Activated T-helper 9 cell treated with anti-CD3 and anti-CD28 coated beads, Interleukin-2, amount 50 U/mL, for 16 hours (primary cell): ENCODE measurements around the gene SPDYE5.
"Not testable (repeated sequence)": the region's sequence is repeated elsewhere in the genome, so short reads cannot be mapped to it uniquely, and the experiment has no call there.

Source experiments
- DNase-seq: peaks from one replicate; pipeline ENCODE4 v3.0.0-alpha.2; 2020; ENCODE audit warnings: low read depth

The SPDYE5 gene

DNA sequence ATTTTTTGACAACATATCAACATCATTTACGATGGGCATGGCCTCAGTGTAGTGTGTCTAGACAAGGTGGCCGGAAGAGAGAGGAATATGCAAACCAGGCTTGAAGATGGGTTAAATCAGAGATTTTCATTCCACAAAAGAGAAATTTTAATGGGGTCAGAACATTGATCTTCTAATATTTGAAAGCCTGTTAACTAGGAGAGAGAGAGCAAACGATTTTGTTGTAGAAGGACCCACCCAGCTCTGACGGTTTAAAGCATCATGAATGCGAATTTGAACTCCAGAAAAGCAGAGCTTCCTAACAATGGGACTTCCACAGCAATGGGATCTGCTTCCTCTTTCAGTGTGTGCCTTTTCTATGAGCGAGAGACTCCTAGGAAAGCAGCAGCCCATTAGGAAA is at the start of gene SPDYE5:
Gene SPDYE5 (plus strand): TSS at position 301 of the 400 bp plus-strand sequence. CDS start 1,728 bp downstream, outside the sequence.
- not testable (repeated sequence) for DNase-seq

DNA sequence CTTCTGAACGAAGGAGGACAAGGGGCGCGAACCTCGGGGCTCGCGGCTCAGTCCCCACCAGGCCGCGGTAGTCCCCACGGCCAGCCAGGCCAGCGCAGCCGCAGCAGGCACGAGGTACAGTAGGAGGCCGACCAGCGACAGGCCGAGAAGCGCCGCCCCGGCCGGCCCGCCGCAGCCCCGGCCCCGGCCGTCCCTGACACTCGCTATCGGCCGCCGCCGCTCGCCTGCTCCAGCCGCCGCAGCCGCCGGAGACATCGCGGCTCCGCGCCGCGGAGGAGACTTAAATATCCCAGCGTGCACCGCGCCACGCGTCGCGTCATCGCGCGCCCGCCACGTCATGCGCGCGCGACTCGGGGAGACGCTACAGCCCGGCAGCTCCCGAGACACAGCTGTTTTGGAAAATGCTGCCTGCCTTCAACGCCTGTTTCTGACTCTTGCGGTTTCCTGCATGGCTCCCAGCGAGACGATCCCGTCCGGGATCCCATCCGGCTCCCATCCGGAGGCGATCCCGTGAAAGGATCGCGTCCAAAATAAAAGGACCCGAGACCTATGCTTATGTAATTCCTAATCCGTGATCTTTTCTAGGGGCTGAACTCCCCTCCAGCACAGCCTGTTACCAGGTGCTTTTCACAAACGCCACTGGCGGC is 49.5 kb upstream of the SPDYE5 start:
- DNase-seq, result not testable (repeated sequence)

DNA sequence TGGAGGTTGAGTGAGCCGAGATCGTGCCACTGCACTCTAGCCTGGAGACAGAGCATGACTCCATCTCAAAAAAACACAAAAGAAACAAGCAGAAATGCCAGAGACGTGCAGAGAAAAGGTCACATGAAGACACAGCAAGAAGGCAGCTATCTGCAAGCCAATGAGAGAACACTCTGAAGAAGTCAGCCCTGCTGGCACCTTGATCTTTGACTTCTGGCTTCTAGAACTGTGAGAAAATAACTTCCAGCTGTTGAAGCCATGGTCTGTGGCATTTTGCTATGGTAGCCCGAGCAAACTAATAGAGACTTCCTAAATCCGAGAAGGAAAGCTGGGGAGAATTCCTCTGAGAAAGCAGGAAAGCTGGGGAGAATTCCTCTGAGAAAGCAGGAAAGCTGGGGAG is 42.2 kb upstream of the SPDYE5 start:
- DNase-seq, result not testable (repeated sequence)

- not testable (repeated sequence) for DNase-seq
Measured at GRCh38 chr7:75452494-75452955, 39.6 kb upstream of the SPDYE5 start.

- DNase-seq, result not testable (repeated sequence)
Measured at GRCh38 chr7:75456403-75456802, 35.7 kb upstream of the SPDYE5 start.

DNA sequence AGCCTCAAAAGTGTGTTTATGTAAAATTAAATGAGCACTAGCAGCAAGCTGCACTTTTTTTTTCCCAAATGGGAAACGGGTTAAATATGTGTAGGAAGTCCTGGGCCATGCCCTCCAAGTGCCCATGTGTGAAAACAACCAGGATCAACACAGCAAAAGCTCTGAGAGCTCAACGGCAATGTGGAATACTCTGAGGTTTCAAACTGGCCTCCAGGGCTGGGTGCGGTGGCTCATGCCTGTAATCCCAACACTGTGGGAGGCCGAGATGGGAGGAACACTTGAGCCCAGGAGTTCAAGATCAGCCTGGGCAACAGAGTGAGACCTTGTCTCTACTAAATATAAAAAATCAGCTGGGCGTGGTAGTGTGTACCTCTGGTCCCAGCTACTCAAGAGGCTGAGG is 34.1 kb upstream of the SPDYE5 start:
- DNase-seq, result not testable (repeated sequence)

- DNase-seq, result not testable (repeated sequence)
Measured at GRCh38 chr7:75460541-75460940, 31.6 kb upstream of the SPDYE5 start.

- DNase-seq, result not testable (repeated sequence)
Measured at GRCh38 chr7:75470166-75470565, 22.0 kb upstream of the SPDYE5 start.

GRCh38 chr7:75477457-75477856 is 14.7 kb upstream of the SPDYE5 start:
- DNase-seq, result not testable (repeated sequence)

DNA sequence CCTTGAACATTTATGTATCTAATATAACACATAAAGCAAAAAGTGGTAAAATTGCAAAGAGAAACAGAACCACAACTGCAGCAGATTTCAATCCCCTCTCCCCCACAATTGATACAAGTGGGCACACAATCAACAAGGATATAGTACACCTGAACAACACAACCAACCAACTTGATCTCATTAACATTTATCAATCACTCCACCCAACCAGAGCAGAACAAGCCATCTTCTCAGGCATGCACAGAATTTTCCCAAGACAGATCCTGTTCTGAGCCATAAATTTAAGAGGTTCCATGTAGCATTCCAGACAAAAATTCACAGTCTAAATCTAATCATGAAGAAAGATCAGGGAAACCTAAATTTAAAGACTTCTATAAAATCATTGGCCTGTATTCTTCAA is 11.8 kb upstream of the SPDYE5 start:
- not testable (repeated sequence) for DNase-seq

DNA sequence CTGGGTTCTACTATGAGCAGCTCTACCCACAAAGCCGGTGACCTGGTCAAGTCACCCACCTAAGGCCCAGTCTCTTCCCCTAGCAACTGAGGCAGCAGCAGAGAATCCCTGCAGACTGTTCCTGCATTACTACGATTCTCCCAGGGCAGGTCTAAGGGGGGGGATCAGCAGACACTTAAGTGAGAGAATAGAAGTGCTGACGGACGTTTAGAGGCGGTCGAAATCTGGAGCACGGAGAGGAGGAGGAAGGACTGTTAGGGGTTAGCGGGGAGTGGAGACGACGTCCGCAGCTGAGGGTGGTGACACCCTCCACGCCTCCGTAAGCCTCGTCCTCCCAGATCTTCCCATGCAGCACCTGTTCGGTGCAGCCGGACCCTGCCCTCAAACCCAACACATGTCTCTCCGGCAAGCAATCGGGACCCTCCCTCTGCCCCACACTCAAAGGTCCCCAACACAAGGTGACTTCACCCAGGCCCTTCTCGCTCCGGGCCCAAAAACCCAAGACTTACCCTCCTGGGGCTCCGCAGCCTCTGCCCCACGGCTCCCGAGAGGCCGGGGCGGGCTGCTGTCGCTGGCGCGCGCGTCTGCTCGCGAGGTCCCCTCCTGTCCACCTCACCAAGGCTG is 6.7 kb upstream of the SPDYE5 start:
- DNase-seq, result not testable (repeated sequence)

DNA sequence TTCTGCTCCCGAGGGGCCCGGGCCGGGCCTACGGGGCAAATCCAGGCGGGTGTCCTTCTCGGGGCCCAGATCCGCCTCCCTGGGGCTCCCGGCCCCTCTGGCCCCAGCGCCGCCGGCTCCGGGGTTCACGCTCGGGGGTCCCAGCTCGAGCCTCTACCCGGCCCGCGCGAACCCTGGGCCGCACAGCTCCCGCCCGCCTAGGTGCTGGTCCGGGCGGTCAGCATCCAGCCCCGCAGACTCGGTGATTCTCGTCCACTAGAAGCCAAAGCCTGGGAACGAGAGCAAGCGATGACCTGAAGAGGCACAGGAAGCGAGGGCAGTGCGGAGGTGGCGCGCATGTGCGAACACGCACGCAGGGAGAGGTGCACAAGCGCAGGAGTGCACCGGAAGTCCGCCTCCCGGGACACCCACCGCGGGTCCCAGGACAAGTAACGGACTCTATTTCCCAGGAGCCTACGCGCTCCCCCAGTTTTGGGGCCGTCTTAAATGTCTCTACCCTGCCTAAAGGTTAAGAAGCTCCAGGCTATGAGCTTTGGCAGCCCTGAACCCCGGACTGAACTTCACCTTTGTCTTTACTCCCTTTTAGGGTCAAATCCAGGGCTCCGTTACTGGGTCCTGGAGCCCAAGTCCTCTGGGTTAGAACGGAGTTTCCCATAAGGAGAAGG is 6.0 kb upstream of the SPDYE5 start, which contains the start of gene POM121C:
Gene POM121C (minus strand): TSS at position 321 of the 665 bp plus-strand sequence. CDS start 44,803 bp downstream, outside the sequence.
- peak; percentile 77 for DNase-seq

DNA sequence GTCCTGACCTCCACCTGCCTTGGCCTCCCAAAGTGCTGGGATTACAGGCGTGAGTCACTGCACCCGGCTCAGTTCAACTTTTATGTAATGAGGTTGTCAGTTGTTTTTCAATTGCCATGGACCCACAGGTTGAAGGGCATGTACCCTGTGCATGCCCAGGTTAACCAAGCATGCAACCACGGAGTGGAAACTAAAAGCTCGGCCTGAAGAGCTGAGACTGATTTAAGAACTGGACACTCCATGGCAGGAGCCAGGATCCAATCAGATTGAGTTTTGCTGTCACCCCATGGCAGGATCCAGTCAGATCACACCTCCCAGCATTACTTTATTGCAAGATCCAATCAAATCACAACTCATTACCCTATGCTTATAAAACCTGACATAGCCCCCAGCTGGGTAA is 16.9 kb downstream of the SPDYE5 start:
- DNase-seq, result not testable (repeated sequence)

DNA sequence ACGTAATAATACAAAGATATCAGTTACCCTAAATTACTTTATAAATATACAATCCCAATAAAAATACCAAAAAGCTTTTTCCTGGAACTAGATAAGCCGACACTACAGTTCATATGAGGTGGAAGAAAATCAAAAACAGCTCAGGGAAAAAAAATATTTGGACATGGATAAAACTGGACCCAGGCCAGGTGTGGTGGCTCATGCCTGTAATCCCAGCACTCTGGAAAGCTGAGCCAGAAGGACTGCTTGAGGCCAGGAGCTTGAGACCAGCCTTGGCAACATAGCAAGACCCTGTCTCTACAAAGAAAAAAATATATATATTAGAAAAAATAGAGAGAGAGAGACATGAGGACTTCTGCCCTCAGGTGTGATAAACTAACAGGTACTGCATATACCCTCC is 26.7 kb downstream of the SPDYE5 start:
- DNase-seq, result not testable (repeated sequence)

GRCh38 chr7:75521727-75522126 is 29.6 kb downstream of the SPDYE5 start:
- not testable (repeated sequence) for DNase-seq

DNA sequence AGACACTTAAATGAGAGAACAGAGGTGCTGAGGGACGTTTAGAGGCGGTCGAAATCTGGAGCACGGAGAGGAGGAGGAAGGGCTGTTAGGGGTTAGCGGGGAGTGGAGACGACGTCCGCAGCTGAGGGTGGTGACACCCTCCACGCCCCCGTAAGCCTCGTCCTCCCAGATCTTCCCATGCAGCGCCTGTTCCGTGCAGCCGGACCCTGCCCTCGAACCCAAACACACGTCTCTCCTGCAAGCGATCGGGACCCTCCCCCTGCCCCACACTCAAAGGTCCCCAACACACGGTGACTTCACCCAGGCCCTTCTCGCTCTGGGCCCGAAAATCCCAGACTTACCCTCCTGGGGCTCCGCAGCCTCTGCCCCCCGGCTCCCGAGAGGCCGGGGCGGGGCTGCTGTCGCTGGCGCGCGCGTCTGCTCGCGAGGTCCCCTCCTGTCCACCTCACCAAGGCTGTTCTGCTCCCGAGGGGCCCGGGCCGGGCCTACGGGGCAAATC is 35.2 kb downstream of the SPDYE5 start:
- DNase-seq, result not testable (repeated sequence)

- DNase-seq, result no peak
Measured at GRCh38 chr7:75531359-75531821, 39.3 kb downstream of the SPDYE5 start.

DNA sequence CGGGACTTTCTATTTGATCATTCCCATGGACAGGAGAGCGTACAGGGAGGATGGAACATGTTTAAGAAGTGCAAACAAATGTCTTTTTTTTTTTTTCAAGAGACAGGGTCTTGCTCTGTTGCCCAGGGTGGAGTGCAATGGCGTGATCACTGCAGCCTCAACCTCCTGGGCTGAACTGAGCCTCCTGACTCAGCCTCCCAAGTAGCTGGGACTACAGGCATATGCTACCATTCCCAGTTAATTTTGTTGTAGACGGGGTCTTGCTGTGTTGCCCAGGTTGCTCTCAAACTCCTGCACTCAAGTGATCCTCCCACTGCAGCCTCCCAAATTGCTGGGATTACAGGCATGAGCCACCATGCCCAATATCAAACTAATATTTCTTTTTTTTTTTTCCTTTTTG is 40.5 kb downstream of the SPDYE5 start:
- no peak for DNase-seq

DNA sequence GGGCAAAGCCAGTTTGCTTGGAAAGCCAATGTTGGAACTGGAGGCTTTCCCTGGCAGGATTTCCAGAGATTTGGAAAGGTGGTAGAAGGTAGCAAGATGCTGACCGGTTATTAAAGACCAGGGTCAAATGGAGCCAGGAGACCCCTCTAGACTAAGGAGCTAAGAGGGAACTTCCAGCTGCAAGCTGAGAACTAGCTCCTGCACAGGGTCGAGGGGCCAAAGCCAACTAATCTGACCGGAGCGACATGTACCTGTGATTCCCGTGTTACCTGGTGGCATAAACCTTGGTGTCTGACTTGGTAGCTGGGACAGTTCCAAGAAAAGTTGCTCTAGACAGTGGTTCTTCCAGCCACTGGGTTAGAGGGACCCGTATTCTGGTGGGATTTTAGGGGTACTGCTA is 41.8 kb downstream of the SPDYE5 start:
- no peak for DNase-seq

DNA sequence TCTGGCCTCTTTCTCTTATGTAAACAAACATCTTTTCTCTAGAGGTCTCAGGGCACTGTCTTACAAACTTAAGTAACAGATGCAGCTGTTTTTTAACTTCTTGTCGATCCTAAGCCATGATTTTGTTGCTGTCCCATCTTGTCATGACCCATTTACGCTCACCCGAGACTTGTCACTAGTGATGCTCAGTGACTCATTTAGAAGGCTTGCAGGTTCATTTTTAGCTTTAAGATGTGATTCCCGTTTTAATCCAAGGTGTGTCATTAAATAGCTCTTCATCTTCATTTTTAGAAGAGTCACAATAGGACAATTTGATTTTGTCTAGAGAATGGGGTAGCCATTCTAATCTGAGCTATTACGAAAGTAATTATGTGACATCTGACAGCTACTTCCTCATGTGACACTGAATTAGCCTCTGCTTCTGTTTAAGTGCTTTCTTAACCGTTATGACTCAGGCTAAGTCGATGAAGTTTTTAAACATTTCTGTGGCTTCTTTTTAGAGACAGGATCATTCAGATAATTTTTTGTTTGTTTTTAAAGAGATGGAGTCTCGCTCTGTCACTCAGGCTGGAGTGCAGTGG is 42.7 kb downstream of the SPDYE5 start:
- no peak for DNase-seq

GRCh38 chr7:75536491-75536890 is 44.4 kb downstream of the SPDYE5 start:
- DNase-seq, result no peak

DNA sequence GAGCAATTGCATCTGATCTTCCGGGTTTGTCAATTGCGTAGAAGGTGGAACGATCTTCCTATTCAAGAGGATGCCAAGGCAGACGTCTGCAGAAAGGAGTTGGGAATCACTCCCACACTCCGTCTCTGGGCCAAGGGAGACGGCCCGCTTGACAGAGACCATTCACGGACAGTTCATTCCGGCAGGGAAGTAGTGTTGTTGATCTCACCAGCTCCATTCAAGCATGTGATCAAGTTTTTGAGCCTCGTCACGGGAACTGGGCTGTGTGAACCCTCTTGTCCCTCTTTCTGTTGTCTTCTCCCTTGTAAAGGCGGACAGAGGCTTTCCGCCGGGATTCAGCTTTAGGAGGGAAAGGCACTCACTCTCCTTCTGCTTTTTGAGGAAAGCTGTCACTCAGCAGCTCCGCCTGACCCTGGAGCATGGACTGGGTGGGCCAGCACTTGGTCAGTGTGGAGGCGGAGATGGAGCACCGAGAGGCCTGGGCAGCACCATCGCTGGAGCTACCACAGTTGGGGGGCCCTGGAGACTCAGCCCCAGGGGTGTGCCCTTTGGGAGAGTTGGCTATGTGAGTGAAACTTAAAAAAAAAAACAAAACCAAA is 44.9 kb downstream of the SPDYE5 start:
- no peak for DNase-seq
